ENCODE data around the gene MCM3. TPM values are rescaled to one million over a fixed set of nuclear protein-coding genes. Genes with fewer than 3 reads are reported as not detected.

The MCM3 gene
- total and polyA plus RNA-seq, 2 donors (not counting 1 experiment from before 2014, with no cell fraction given): 34.3 to 58.5 TPM

DNA sequence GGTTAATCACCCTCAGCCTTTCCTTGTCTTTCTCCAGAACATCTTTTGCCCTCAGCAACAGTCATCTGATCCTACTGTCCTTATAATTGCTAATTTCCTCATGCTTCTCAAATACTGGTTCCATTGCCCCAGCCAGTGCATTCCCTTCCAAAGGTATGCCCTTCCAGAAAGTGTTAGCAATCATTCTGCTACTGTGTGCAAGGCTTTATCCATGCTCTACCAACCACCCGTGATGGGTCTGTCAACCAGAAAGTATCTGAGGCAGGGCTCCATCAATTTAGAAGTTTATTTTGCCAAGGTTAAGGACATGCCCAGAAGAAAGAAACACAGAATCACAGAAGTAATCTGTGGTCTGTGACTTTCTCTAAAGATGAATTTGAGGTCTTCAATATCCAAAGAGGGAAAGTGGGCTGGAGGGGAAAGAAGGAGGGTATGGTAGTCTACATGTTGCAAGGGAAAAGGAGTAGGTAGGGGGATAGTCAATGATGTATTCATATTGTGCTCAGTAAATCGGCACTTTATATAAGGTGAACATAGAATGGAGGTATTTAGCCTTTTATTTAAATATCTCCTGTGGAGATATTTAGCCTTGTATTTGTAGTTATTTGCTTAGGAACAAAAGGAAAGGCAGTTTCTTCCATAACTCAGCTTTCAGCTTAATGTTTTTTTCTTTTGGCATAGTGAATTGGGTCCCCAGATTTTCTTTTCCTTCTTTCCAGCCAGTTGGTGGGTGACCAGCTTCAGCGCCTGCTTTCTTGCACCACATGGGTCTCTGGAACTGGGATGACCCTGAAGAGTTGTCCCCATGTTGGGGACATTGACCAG is 42.2 kb upstream of the MCM3 start:
- Histone ChIP-seq H3K36me3 (replicated peaks in 1 of 2; ENCODE audit: control extremely low read depth in 1 of 2, control insufficient read depth in 1 of 2, extremely low read depth in 1 of 2, insufficient read depth in 2 of 2, low read length in 1 of 2) (no peaks in the 10 kb centered on the region), H3K4me3 (ENCODE audit: control extremely low read depth in 1 of 5, extremely low read depth in 1 of 5, insufficient read depth in 1 of 5, low read depth in 2 of 5, low read length in 4 of 5) (no peak overlapping the region), H3K9ac (ENCODE audit: low read length) (no peak overlapping the region), H4K20me1 (ENCODE audit: control insufficient read depth, insufficient read depth, low read length, poor library complexity, severe bottlenecking) (no peaks in the 10 kb centered on the region), H3K27ac (ENCODE audit: low read length in 2 of 2) (no peak overlapping the region), H3K4me2 (replicated peaks; ENCODE audit: low read depth, low read length, poor library complexity, severe bottlenecking) (no peak overlapping the region), H3K27me3 (replicated peaks in 1 of 4; ENCODE audit: control extremely low read depth in 1 of 4, control insufficient read depth in 3 of 4, insufficient read depth in 4 of 4, low read length in 3 of 4) (no peaks in the 10 kb centered on the region), H3K9me3 (ENCODE audit: control extremely low read depth in 1 of 3, control insufficient read depth in 2 of 3, insufficient read depth in 1 of 3, low read length in 2 of 3) (no peaks in the 10 kb centered on the region), H3K79me2 (ENCODE audit: control insufficient read depth, insufficient read depth, low read length) (no peaks in the 10 kb centered on the region), H3K4me1 (ENCODE audit: control insufficient read depth in 2 of 2, insufficient read depth in 2 of 2, low read length in 2 of 2) (no peaks in the 10 kb centered on the region), H2AFZ (ENCODE audit: insufficient read depth, low read depth, low read length, poor library complexity, severe bottlenecking) (no peak overlapping the region)
- WGBS (ENCODE audit: insufficient coverage): 100% methylated on average over 1 of the region's 3 CpGs
- ATAC-seq (ENCODE audit: low read depth) (no peak), DNase-seq (no peak)
- no peak overlapping the region for H3K27ac Mint-ChIP-seq
- H3K4me1 Mint-ChIP-seq: peaks cover 12% of the 10 kb centered on the region
- ChIA-PET CTCF (interaction anchor here (1.6 kb wide), 1 partner anchor 36 kb away, joined by 4 read pairs; the partner anchor contains the start of gene PAQR8), POLR2A (no interaction called here)
- no peak overlapping the region for H3K4me3 Mint-ChIP-seq
- H3K27me3 Mint-ChIP-seq: no peaks in the 10 kb centered on the region
- H3K9me3 Mint-ChIP-seq (ENCODE audit: insufficient read depth): no peaks in the 10 kb centered on the region
- intact Hi-C loops (cut with micrococcal nuclease): no loop called here
- TF ChIP-seq, protein P1, sequence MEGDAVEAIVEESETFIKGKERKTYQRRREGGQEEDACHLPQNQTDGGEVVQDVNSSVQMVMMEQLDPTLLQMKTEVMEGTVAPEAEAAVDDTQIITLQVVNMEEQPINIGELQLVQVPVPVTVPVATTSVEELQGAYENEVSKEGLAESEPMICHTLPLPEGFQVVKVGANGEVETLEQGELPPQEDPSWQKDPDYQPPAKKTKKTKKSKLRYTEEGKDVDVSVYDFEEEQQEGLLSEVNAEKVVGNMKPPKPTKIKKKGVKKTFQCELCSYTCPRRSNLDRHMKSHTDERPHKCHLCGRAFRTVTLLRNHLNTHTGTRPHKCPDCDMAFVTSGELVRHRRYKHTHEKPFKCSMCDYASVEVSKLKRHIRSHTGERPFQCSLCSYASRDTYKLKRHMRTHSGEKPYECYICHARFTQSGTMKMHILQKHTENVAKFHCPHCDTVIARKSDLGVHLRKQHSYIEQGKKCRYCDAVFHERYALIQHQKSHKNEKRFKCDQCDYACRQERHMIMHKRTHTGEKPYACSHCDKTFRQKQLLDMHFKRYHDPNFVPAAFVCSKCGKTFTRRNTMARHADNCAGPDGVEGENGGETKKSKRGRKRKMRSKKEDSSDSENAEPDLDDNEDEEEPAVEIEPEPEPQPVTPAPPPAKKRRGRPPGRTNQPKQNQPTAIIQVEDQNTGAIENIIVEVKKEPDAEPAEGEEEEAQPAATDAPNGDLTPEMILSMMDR (IDR thresholded peaks at IDR 0.05): no peak
- no peak for TF ChIP-seq EZH2 (IDR thresholded peaks at IDR 0.05; ENCODE audit: borderline replicate concordance, insufficient read depth, low read depth, low read length, poor library complexity, severe bottlenecking)

DNA sequence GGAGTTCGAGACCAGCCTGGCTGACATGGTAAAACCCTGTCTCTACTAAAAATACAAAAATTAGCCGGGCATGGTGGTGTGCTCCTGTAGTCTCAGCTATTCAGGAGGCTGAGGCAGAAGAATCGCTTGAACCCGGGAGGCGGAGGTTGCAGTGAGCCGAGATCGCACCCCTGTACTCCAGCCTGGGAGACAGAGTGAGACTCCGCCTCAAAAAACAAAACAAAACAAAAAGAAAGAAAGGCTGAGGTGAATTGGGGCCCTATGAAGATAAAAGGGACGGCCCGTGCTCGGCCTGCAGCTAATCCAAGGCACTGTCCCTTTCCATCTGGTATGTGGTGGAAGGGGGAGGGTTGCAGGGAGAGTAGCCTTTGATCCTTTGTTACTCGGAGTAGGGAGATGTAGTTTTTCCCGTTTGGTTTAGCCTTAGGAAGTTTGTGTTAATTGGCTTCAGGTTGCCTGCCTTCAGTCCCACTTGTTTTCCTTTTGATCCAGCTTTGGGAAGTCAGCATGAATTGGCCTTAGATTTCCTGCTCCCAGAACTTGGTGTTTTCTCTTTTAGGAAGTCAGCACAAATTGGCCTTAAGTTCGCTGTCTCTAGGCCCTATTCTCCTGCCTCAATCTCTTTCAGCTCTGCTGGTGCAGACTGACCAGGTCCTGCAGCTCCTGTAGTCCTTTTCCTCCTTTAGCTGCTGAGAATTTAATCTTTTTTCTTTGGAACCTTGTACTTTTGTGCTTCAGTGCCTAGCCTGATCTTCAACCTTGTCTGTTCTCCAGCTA is 41.3 kb upstream of the MCM3 start:
- Mint-ChIP-seq H3K27me3 (no peaks in the 10 kb centered on the region), H3K27ac (no peak overlapping the region), H3K4me3 (no peak overlapping the region), H3K4me1 (peaks cover 15% of the 10 kb centered on the region), H3K9me3 (ENCODE audit: insufficient read depth) (no peaks in the 10 kb centered on the region)
- Histone ChIP-seq H3K9ac (ENCODE audit: low read length) (no peak overlapping the region), H3K36me3 (replicated peaks in 1 of 2; ENCODE audit: control extremely low read depth in 1 of 2, control insufficient read depth in 1 of 2, extremely low read depth in 1 of 2, insufficient read depth in 2 of 2, low read length in 1 of 2) (no peaks in the 10 kb centered on the region), H3K27me3 (replicated peaks in 1 of 4; ENCODE audit: control extremely low read depth in 1 of 4, control insufficient read depth in 3 of 4, insufficient read depth in 4 of 4, low read length in 3 of 4) (no peaks in the 10 kb centered on the region), H2AFZ (ENCODE audit: insufficient read depth, low read depth, low read length, poor library complexity, severe bottlenecking) (no peak overlapping the region), H3K9me3 (ENCODE audit: control extremely low read depth in 1 of 3, control insufficient read depth in 2 of 3, insufficient read depth in 1 of 3, low read length in 2 of 3) (no peaks in the 10 kb centered on the region), H4K20me1 (ENCODE audit: control insufficient read depth, insufficient read depth, low read length, poor library complexity, severe bottlenecking) (no peaks in the 10 kb centered on the region), H3K4me1 (ENCODE audit: control insufficient read depth in 2 of 2, insufficient read depth in 2 of 2, low read length in 2 of 2) (no peaks in the 10 kb centered on the region), H3K4me3 (ENCODE audit: control extremely low read depth in 1 of 5, extremely low read depth in 1 of 5, insufficient read depth in 1 of 5, low read depth in 2 of 5, low read length in 4 of 5) (no peak overlapping the region), H3K4me2 (replicated peaks; ENCODE audit: low read depth, low read length, poor library complexity, severe bottlenecking) (no peak overlapping the region), H3K79me2 (ENCODE audit: control insufficient read depth, insufficient read depth, low read length) (no peaks in the 10 kb centered on the region), H3K27ac (ENCODE audit: low read length in 2 of 2) (no peak overlapping the region)
- CTCF ChIA-PET: no interaction called here
- TF ChIP-seq, protein P1 (IDR thresholded peaks at IDR 0.05): no peak
- TF ChIP-seq EZH2 (IDR thresholded peaks at IDR 0.05; ENCODE audit: borderline replicate concordance, insufficient read depth, low read depth, low read length, poor library complexity, severe bottlenecking): no peak
- intact Hi-C loops (cut with micrococcal nuclease): no loop called here
- ATAC-seq (ENCODE audit: low read depth): no peak
- no peak for DNase-seq
- 95% methylated on average over 11 of the region's 14 CpGs for WGBS (ENCODE audit: insufficient coverage)
- POLR2A ChIA-PET: no interaction called here
